ENCODE measurements around the gene SPAG8.

SPAG8 gene

DNA sequence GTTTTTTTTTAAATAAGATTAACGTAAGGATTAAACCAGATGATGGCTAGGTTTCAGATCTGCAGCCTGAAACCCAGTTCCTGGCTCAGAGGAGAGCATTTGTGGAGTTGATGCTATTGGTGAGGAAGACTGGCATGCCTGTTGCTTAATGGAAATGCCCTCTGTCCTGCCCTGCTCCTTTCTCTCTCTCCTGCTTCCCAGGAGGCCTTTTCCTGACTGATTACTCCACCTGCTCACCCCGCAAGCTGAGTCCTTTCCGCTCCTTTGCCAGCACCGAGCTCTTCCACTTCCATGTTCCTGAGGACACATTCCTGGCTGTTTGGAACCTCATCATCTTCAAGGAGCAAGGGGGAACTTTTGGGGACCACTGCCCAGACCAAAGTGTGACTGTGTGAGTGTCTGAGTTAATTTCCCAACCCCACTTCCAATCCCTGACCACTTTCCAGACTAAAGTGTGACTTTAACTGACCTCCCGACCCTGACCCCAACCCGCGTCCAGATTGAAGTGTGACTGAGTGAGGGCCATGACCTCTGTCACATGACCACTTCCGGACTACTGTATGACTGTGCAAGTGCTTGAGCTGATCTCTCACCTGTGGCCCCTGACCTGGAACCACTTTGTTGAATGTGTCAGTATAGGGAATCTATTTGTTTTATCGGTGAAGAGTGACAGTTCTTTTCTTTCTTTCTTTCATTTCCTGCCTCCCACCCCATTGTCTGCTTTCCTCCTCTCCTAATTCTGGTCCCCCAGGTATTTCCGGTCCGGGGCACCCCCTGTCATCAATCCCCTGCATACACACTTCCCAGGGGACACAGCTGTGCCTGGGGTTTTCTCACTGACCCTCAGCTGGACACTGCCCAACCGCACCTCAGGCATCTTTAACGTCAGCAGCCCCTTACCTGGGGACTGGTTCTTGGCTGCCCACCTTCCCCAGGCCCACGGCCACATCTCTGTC lies 22.5 kb upstream of the SPAG8 start:
- no peaks in the 10 kb centered on the region for H3K9me3 Mint-ChIP-seq
- no peak overlapping the region for H3K4me3 Mint-ChIP-seq
- no peak for DNase-seq (ENCODE audit: low spot score in 2 of 2)
- peaks cover 3% of the 10 kb centered on the region for H3K36me3 Mint-ChIP-seq (ENCODE audit: insufficient read depth)
- no peak overlapping the region for H3K27ac Mint-ChIP-seq (ENCODE audit: low read depth)
- no peaks in the 10 kb centered on the region for H3K27me3 Mint-ChIP-seq
- H3K4me1 Mint-ChIP-seq, result peaks cover 29% of the 10 kb centered on the region
- no peak for ATAC-seq (replicated peaks; ENCODE audit: extremely low read depth, poor library complexity, severe bottlenecking)

- no peaks in the 10 kb centered on the region for H3K9me3 Mint-ChIP-seq
- DNase-seq (ENCODE audit: low spot score in 2 of 2) (no peak), ATAC-seq (replicated peaks; ENCODE audit: extremely low read depth, poor library complexity, severe bottlenecking) (no peak)
- no peaks in the 10 kb centered on the region for H3K27me3 Mint-ChIP-seq
- H3K4me1 Mint-ChIP-seq, result peaks cover 41% of the 10 kb centered on the region
- H3K27ac Mint-ChIP-seq (ENCODE audit: low read depth), result no peak overlapping the region
- H3K36me3 Mint-ChIP-seq (ENCODE audit: insufficient read depth), result peaks cover 3% of the 10 kb centered on the region
- no peak overlapping the region for H3K4me3 Mint-ChIP-seq
Observed at GRCh38 chr9:35832814-35833213, 20.8 kb upstream of the SPAG8 start.

DNA sequence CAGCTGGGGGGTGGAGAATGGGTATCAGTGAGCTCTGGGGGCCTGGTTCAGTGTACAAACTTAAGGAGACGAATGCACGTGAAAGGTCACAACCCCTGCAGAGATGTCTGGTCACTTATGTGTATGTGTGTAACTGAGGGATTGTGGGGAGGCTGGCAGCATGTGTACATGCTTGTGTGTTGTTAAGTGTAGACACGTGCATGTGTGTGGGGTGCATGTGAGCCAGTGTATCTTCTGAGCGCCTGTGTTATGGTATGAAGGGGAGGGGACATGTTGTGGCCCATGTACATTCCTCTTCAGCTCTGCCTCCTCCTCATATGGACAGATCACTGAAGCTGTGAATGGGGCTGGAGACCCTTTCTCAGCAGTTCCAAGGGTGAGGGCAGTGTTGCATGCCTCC lies 19.0 kb upstream of the SPAG8 start:
- no peak for DNase-seq (ENCODE audit: low spot score in 2 of 2)
- no peaks in the 10 kb centered on the region for H3K27me3 Mint-ChIP-seq
- ATAC-seq (replicated peaks; ENCODE audit: extremely low read depth, poor library complexity, severe bottlenecking), result no peak
- H3K9me3 Mint-ChIP-seq, result no peaks in the 10 kb centered on the region
- no peak overlapping the region for H3K27ac Mint-ChIP-seq (ENCODE audit: low read depth)
- H3K4me3 Mint-ChIP-seq, result no peak overlapping the region
- peaks cover 43% of the 10 kb centered on the region for H3K4me1 Mint-ChIP-seq
- H3K36me3 Mint-ChIP-seq (ENCODE audit: insufficient read depth), result peaks cover 5% of the 10 kb centered on the region

DNA sequence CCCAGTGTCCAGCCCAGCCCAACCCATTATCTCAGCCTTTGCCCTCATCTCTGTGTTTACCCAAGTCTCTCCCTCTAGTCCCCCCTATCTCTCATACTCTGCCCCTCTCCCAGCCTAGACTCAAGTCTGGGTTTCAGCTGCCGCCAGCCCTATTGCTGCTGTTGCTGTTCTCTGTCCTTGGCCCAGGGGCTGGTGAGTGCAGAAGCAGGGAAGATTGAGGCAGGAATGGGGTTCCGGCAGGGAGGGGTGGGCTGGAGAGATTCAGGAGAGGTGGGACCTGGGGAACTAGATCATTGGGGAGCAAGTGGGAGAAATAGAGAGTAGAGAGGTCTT lies 17.7 kb upstream of the SPAG8 start:
- Mint-ChIP-seq H3K4me1 (peaks cover 43% of the 10 kb centered on the region), H3K4me3 (peak overlapping the region; percentile 89), H3K9me3 (no peaks in the 10 kb centered on the region), H3K36me3 (ENCODE audit: insufficient read depth) (peaks cover 5% of the 10 kb centered on the region), H3K27ac (ENCODE audit: low read depth) (peak overlapping the region; percentile 96), H3K27me3 (no peaks in the 10 kb centered on the region)
- ATAC-seq (replicated peaks; ENCODE audit: extremely low read depth, poor library complexity, severe bottlenecking) (no peak), DNase-seq (ENCODE audit: low spot score in 2 of 2) (no peak)

- Mint-ChIP-seq H3K27me3 (no peaks in the 10 kb centered on the region), H3K36me3 (ENCODE audit: insufficient read depth) (peaks cover 5% of the 10 kb centered on the region), H3K9me3 (no peaks in the 10 kb centered on the region), H3K4me3 (peak within 1 kb of the TSS; percentile 89), H3K4me1 (peaks cover 38% of the 10 kb centered on the region), H3K27ac (ENCODE audit: low read depth) (peak within 1 kb of the TSS; percentile 96)
- ATAC-seq (replicated peaks; ENCODE audit: extremely low read depth, poor library complexity, severe bottlenecking) (peak; percentile 96), DNase-seq (ENCODE audit: low spot score in 2 of 2) (peak; percentile 79 to 80)
Observed at GRCh38 chr9:35829084-35829763, 17.2 kb upstream of the SPAG8 start, which contains the start of gene TMEM8B. Gene TMEM8B, plus strand, starts transcription at chr9:35829228. Its CDS starts 220 bp downstream, at chr9:35829448.

- Mint-ChIP-seq H3K27ac (ENCODE audit: low read depth) (peak within 1 kb of the TSS; percentile 96), H3K36me3 (ENCODE audit: insufficient read depth) (peaks cover 5% of the 10 kb centered on the region), H3K27me3 (no peaks in the 10 kb centered on the region), H3K4me3 (peak within 1 kb of the TSS; percentile 89), H3K9me3 (no peaks in the 10 kb centered on the region), H3K4me1 (peaks cover 38% of the 10 kb centered on the region)
- ATAC-seq (replicated peaks; ENCODE audit: extremely low read depth, poor library complexity, severe bottlenecking), result peak; percentile 13
- no peak for DNase-seq (ENCODE audit: low spot score in 2 of 2)
Observed at GRCh38 chr9:35828716-35829083, 16.6 kb upstream of the SPAG8 start, which contains the start of gene FAM221B. Gene FAM221B, minus strand, starts transcription at chr9:35828732. Its CDS starts 2,571 bp downstream, at chr9:35826161.

- H3K27ac Mint-ChIP-seq (ENCODE audit: low read depth), result no peak overlapping the region
- peaks cover 7% of the 10 kb centered on the region for H3K36me3 Mint-ChIP-seq (ENCODE audit: insufficient read depth)
- H3K27me3 Mint-ChIP-seq, result no peaks in the 10 kb centered on the region
- no peaks in the 10 kb centered on the region for H3K9me3 Mint-ChIP-seq
- ATAC-seq (replicated peaks; ENCODE audit: extremely low read depth, poor library complexity, severe bottlenecking) (no peak), DNase-seq (ENCODE audit: low spot score in 2 of 2) (no peak)
- peak overlapping the region; percentile 89 for H3K4me3 Mint-ChIP-seq
- H3K4me1 Mint-ChIP-seq, result peaks cover 38% of the 10 kb centered on the region
Observed at GRCh38 chr9:35827486-35827885, 15.4 kb upstream of the SPAG8 start.

GRCh38 chr9:35826071-35826701 lies 14.1 kb upstream of the SPAG8 start:
- ATAC-seq (replicated peaks; ENCODE audit: extremely low read depth, poor library complexity, severe bottlenecking) (no peak), DNase-seq (ENCODE audit: low spot score in 2 of 2) (peak in 1 of 2 donors; percentile 25)
- no peaks in the 10 kb centered on the region for H3K27me3 Mint-ChIP-seq
- no peak overlapping the region for H3K4me3 Mint-ChIP-seq
- peaks cover 7% of the 10 kb centered on the region for H3K36me3 Mint-ChIP-seq (ENCODE audit: insufficient read depth)
- no peak overlapping the region for H3K27ac Mint-ChIP-seq (ENCODE audit: low read depth)
- H3K9me3 Mint-ChIP-seq, result no peaks in the 10 kb centered on the region
- peaks cover 33% of the 10 kb centered on the region for H3K4me1 Mint-ChIP-seq

DNA sequence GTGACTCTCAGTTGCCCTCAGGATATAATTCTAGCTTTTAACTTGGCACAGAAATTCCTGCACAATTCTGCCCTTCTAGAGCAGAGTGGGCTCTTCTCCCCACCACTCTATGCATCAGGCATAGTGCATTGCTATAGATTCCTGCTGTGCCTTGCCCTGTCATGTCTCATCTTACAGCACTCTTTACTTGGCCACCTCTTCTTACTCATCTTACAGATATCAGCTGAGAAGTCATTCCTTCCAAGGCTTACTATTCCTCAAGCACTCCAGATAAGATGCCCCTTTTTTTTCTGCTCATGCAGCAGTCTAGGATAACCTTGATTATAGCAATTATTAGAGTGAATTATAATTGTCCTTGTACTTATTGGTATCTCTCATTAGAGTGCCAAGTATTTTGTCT lies 10.9 kb upstream of the SPAG8 start:
- Mint-ChIP-seq H3K4me3 (no peak overlapping the region), H3K9me3 (no peaks in the 10 kb centered on the region), H3K36me3 (ENCODE audit: insufficient read depth) (peaks cover 4% of the 10 kb centered on the region), H3K27me3 (no peaks in the 10 kb centered on the region), H3K27ac (ENCODE audit: low read depth) (no peak overlapping the region), H3K4me1 (peaks cover 6% of the 10 kb centered on the region)
- no peak for ATAC-seq (replicated peaks; ENCODE audit: extremely low read depth, poor library complexity, severe bottlenecking)
- DNase-seq (ENCODE audit: low spot score in 2 of 2), result no peak

- Mint-ChIP-seq H3K4me1 (peaks cover 7% of the 10 kb centered on the region), H3K4me3 (no peak overlapping the region), H3K27ac (ENCODE audit: low read depth) (no peak overlapping the region), H3K27me3 (no peaks in the 10 kb centered on the region), H3K9me3 (no peaks in the 10 kb centered on the region), H3K36me3 (ENCODE audit: insufficient read depth) (peaks cover 9% of the 10 kb centered on the region)
- DNase-seq (ENCODE audit: low spot score in 2 of 2) (no peak), ATAC-seq (replicated peaks; ENCODE audit: extremely low read depth, poor library complexity, severe bottlenecking) (no peak)
Observed at GRCh38 chr9:35820076-35820475, 8.0 kb upstream of the SPAG8 start.

GRCh38 chr9:35818341-35818740 lies 6.3 kb upstream of the SPAG8 start:
- H3K4me3 Mint-ChIP-seq, result no peak overlapping the region
- peaks cover 17% of the 10 kb centered on the region for H3K4me1 Mint-ChIP-seq
- H3K27ac Mint-ChIP-seq (ENCODE audit: low read depth), result no peak overlapping the region
- H3K9me3 Mint-ChIP-seq, result no peaks in the 10 kb centered on the region
- no peaks in the 10 kb centered on the region for H3K27me3 Mint-ChIP-seq
- DNase-seq (ENCODE audit: low spot score in 2 of 2), result no peak
- no peak for ATAC-seq (replicated peaks; ENCODE audit: extremely low read depth, poor library complexity, severe bottlenecking)
- H3K36me3 Mint-ChIP-seq (ENCODE audit: insufficient read depth), result peaks cover 16% of the 10 kb centered on the region

GRCh38 chr9:35816708-35817107 lies 4.6 kb upstream of the SPAG8 start:
- peaks cover 31% of the 10 kb centered on the region for H3K4me1 Mint-ChIP-seq
- H3K36me3 Mint-ChIP-seq (ENCODE audit: insufficient read depth), result peaks cover 22% of the 10 kb centered on the region
- no peaks in the 10 kb centered on the region for H3K9me3 Mint-ChIP-seq
- no peak for DNase-seq (ENCODE audit: low spot score in 2 of 2)
- no peak overlapping the region for H3K27ac Mint-ChIP-seq (ENCODE audit: low read depth)
- no peak overlapping the region for H3K4me3 Mint-ChIP-seq
- no peaks in the 10 kb centered on the region for H3K27me3 Mint-ChIP-seq
- ATAC-seq (replicated peaks; ENCODE audit: extremely low read depth, poor library complexity, severe bottlenecking), result no peak
